ENCODE measurements around the gene DLG1.

Gene DLG1

DNA sequence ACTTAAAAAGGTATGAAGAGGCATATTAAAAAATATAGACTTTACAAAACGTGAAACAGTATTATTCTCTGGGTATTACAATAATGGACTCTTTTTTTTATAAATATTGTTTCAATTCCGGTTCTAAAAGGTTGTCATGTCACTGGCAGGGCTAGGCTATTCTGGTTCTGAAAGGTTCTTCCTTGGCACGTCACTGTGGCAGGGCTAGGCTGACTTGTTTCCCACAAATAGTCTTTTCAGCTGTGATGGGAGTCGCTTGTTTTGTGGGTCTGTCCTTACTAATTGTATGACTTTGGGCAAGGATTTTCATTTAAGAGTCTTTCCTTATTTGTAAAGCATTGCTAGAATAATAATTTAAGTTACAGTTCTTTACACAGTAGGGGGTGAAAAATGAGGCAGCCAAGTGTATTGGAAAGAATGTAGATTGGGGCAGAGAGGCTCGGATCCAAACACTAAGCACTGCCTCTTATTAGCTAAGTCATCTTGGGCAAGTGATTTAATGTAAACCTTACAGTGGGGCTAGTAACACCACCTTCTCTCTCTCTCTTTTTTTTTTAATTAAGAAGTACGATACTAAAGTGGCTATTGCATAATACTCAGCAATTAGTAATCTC, 256.4 kb downstream of the DLG1 start:
- TF ChIP-seq SIN3A (IDR thresholded peaks at IDR 0.05; ENCODE audit: borderline replicate concordance, insufficient read depth, low read length) = no peak
- no peak for TF ChIP-seq TAF1 (IDR thresholded peaks at IDR 0.05; ENCODE audit: borderline replicate concordance, insufficient read depth, low read length)
- TF ChIP-seq, protein P1, sequence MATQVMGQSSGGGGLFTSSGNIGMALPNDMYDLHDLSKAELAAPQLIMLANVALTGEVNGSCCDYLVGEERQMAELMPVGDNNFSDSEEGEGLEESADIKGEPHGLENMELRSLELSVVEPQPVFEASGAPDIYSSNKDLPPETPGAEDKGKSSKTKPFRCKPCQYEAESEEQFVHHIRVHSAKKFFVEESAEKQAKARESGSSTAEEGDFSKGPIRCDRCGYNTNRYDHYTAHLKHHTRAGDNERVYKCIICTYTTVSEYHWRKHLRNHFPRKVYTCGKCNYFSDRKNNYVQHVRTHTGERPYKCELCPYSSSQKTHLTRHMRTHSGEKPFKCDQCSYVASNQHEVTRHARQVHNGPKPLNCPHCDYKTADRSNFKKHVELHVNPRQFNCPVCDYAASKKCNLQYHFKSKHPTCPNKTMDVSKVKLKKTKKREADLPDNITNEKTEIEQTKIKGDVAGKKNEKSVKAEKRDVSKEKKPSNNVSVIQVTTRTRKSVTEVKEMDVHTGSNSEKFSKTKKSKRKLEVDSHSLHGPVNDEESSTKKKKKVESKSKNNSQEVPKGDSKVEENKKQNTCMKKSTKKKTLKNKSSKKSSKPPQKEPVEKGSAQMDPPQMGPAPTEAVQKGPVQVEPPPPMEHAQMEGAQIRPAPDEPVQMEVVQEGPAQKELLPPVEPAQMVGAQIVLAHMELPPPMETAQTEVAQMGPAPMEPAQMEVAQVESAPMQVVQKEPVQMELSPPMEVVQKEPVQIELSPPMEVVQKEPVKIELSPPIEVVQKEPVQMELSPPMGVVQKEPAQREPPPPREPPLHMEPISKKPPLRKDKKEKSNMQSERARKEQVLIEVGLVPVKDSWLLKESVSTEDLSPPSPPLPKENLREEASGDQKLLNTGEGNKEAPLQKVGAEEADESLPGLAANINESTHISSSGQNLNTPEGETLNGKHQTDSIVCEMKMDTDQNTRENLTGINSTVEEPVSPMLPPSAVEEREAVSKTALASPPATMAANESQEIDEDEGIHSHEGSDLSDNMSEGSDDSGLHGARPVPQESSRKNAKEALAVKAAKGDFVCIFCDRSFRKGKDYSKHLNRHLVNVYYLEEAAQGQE (IDR thresholded peaks at IDR 0.05; ENCODE audit: insufficient read depth in 1 of 2, low read depth in 2 of 2, low read length in 2 of 2) = no peak
- TF ChIP-seq POLR2AphosphoS5 (IDR thresholded peaks at IDR 0.05; ENCODE audit: low read depth, low read length) = no peak
- TF ChIP-seq FOXP2 (optimal IDR thresholded peaks at IDR 0.05; ENCODE audit: borderline replicate concordance, extremely low read depth, extremely low read length, insufficient read depth) = no peak

DNA sequence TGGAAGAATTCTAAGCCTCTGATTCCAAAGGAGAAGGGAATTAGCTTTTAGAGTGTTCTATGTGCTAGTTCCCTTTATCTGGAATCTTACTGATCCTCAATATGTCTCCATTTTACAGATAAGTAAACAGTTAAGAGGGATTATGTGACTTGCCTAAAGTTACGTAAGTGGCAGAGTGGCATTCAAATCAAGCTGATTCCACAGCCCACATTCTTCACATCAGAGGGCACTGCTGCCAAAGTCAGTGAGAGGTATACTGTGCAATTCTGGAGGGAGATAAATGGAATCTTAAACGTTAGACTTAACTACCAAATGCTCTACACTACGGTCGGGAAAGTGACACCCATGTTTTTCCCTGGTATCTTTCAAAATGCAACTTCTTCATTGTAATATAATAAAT, 257.8 kb downstream of the DLG1 start:
- TF ChIP-seq FOXP2 (optimal IDR thresholded peaks at IDR 0.05; ENCODE audit: borderline replicate concordance, extremely low read depth, extremely low read length, insufficient read depth) (no peak), TAF1 (IDR thresholded peaks at IDR 0.05; ENCODE audit: borderline replicate concordance, insufficient read depth, low read length) (no peak), POLR2AphosphoS5 (IDR thresholded peaks at IDR 0.05; ENCODE audit: low read depth, low read length) (no peak), SIN3A (IDR thresholded peaks at IDR 0.05; ENCODE audit: borderline replicate concordance, insufficient read depth, low read length) (no peak)
- TF ChIP-seq, protein P1 (IDR thresholded peaks at IDR 0.05; ENCODE audit: insufficient read depth in 1 of 2, low read depth in 2 of 2, low read length in 2 of 2) = no peak

DNA sequence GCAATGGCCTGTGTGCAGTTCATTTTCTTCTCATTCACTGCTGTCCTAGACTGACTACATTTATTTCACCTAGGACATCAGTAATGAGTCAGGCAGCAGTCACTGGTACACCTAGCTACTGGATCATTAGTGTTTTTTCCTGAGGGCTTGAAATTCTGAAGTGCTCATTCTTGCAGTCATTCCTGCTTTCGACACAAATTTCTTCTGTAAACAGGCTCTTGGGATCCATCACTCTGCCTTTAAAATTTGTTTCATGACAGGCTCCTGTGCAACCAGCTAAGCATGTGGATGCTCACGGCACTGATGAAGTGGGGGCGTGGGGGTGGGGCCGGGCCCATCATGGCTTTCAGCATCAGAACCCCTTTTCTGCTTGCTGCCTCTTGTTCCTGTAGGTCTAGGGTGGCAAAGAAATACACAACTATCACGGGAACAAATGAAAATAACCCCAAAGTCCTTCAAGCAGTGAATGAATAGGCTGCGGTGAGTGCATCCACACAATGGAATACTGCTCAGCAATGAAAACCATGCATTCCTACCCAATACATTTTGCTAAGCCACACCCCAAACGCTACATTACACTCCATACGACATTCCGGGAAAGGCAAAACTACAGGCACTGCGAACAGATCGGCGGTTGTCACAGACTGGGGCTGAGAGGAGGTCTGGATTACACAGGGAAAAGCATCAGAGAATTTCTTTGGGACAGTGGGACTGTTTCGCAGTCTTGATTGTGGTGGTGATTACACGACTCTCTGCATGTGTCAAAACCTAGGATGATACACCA, 259.5 kb downstream of the DLG1 start:
- TF ChIP-seq FOXP2 (optimal IDR thresholded peaks at IDR 0.05; ENCODE audit: borderline replicate concordance, extremely low read depth, extremely low read length, insufficient read depth) = no peak
- TF ChIP-seq, protein P1 (IDR thresholded peaks at IDR 0.05; ENCODE audit: insufficient read depth in 1 of 2, low read depth in 2 of 2, low read length in 2 of 2) = no peak
- no peak for TF ChIP-seq TAF1 (IDR thresholded peaks at IDR 0.05; ENCODE audit: borderline replicate concordance, insufficient read depth, low read length)
- no peak for TF ChIP-seq SIN3A (IDR thresholded peaks at IDR 0.05; ENCODE audit: borderline replicate concordance, insufficient read depth, low read length)
- no peak for TF ChIP-seq POLR2AphosphoS5 (IDR thresholded peaks at IDR 0.05; ENCODE audit: low read depth, low read length)

DNA sequence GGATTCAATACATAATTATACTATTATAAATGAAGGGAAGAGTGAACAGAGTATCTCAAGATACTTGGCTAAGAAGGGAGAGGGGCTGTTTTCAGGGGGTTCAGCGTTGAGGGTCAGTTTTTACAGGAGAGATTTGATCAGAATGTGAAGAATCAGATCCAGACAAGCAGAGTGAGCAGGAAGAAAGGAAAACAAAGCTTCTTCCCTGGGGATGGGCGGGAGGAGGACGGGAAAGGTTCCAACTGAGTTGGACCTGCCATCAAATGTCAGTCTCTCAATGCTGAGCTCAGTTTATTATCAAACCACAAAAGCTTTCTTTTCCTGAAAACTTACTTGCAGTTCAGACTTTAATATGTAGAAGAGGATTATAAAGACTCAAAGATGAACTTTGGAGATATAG, 262.8 kb downstream of the DLG1 start:
- TF ChIP-seq POLR2AphosphoS5 (IDR thresholded peaks at IDR 0.05; ENCODE audit: low read depth, low read length) (no peak), TAF1 (IDR thresholded peaks at IDR 0.05; ENCODE audit: borderline replicate concordance, insufficient read depth, low read length) (no peak)
- TF ChIP-seq, protein P1 (IDR thresholded peaks at IDR 0.05; ENCODE audit: insufficient read depth in 1 of 2, low read depth in 2 of 2, low read length in 2 of 2) = no peak
